Neural cell (in vitro differentiated cells): Measurements from ENCODE around the gene F2R.

ENCODE experiments used
- EP300 ChIP-seq: fragments of 450-650 bp; conservative IDR thresholded peaks from 2 replicates; pipeline ENCODE4 v1.6.1; 2014; ENCODE audit warnings: antibody characterized with exemption, mild to moderate bottlenecking, moderate library complexity; ENCODE audit not compliant: poor library complexity, severe bottlenecking
- EZH2 ChIP-seq: fragments of 200-600, 300-800 bp; shearing (Covaris generic), sonication (generic); IDR thresholded peaks from 2 replicates; pipeline ENCODE4 v1.6.1; 2014; ENCODE audit warnings: antibody characterized with exemption, low read length, borderline replicate concordance, mild to moderate bottlenecking; ENCODE audit not compliant: insufficient read depth, poor library complexity, severe bottlenecking
- POLR2AphosphoS5 ChIP-seq: IDR thresholded peaks from 2 replicates; pipeline ENCODE4 v1.6.1; 2012
- REST ChIP-seq: IDR thresholded peaks from 2 replicates; pipeline ENCODE4 v1.6.1; 2012; ENCODE audit warnings: borderline replicate concordance
- SMC3 ChIP-seq: fragments of 450-650 bp; conservative IDR thresholded peaks from 2 replicates; pipeline ENCODE4 v1.6.1; 2014; ENCODE audit warnings: antibody characterized with exemption, mild to moderate bottlenecking, moderate library complexity; ENCODE audit not compliant: poor library complexity
- TF ChIP-seq, protein P1 (sequence below): fragments of 450-650 bp; IDR thresholded peaks from 2 replicates; pipeline ENCODE4 v1.5.1; 2014; ENCODE audit warnings: antibody characterized with exemption, mild to moderate bottlenecking, moderate library complexity; ENCODE audit not compliant: poor library complexity, severe bottlenecking

DNA sequence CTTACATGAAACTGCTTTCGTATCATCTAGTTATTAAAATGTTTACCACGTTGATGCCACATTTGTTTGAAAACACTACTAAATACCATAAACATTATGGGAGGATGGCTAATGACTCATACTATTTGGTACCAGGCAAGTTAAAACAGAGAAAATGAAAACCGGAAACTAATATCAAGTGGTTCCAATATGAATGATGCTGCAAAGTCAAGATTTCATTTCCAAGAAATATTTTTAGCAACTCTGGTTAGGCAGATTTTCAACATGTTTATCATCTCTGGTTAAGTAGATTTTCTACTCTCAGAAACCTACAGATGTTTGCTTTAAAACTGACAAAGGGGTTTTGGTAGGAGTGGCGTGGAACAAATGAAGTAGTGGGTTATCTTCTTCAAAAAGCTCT lies 4.9 kb upstream of the F2R start:
- no peak for TF ChIP-seq POLR2AphosphoS5
- TF ChIP-seq, protein P1, sequence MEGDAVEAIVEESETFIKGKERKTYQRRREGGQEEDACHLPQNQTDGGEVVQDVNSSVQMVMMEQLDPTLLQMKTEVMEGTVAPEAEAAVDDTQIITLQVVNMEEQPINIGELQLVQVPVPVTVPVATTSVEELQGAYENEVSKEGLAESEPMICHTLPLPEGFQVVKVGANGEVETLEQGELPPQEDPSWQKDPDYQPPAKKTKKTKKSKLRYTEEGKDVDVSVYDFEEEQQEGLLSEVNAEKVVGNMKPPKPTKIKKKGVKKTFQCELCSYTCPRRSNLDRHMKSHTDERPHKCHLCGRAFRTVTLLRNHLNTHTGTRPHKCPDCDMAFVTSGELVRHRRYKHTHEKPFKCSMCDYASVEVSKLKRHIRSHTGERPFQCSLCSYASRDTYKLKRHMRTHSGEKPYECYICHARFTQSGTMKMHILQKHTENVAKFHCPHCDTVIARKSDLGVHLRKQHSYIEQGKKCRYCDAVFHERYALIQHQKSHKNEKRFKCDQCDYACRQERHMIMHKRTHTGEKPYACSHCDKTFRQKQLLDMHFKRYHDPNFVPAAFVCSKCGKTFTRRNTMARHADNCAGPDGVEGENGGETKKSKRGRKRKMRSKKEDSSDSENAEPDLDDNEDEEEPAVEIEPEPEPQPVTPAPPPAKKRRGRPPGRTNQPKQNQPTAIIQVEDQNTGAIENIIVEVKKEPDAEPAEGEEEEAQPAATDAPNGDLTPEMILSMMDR = no peak
- no peak for TF ChIP-seq EP300
- TF ChIP-seq EZH2 = no peak
- no peak for TF ChIP-seq REST
- no peak for TF ChIP-seq SMC3
